Endothelial cell of hepatic sinusoid (primary cell): ENCODE measurements around the gene KNL1.
"Not testable (repeated sequence)": the region's sequence is repeated elsewhere in the genome, so short reads cannot be mapped to it uniquely, and the experiment has no call there.

Experiments used
- in situ Hi-C: cut with HindIII; loops from 2 replicates; pipeline ENCODE4 v1.10.0; 2017; ENCODE audit warnings: low sequenced_read_pairs

The KNL1 gene

GRCh38 chr15:40650479-40650878, 56.4 kb downstream of the KNL1 start:
- in situ Hi-C loops = no loop called here

- in situ Hi-C loops = no loop called here
Observed at GRCh38 chr15:40660686-40661085, 66.6 kb downstream of the KNL1 start.

GRCh38 chr15:40664909-40665308, 70.9 kb downstream of the KNL1 start:
- in situ Hi-C loops = no loop called here

- in situ Hi-C loops = not testable (repeated sequence)
Observed at GRCh38 chr15:40676290-40676689, 82.2 kb downstream of the KNL1 start.

- in situ Hi-C loops = not testable (repeated sequence)
Observed at GRCh38 chr15:40676906-40677305, 82.9 kb downstream of the KNL1 start.

GRCh38 chr15:40680151-40680550, 86.1 kb downstream of the KNL1 start:
- in situ Hi-C loops = no loop called here

- in situ Hi-C loops = not testable (repeated sequence)
Observed at GRCh38 chr15:40680959-40681358, 86.9 kb downstream of the KNL1 start.

- in situ Hi-C loops = no loop called here
Observed at GRCh38 chr15:40684381-40684780, 90.3 kb downstream of the KNL1 start.

- in situ Hi-C loops = no loop called here
Observed at GRCh38 chr15:40685376-40685775, 91.3 kb downstream of the KNL1 start.

GRCh38 chr15:40688932-40689799, 95.1 kb downstream of the KNL1 start:
- in situ Hi-C loops = no loop called here

GRCh38 chr15:40691737-40692136, 97.7 kb downstream of the KNL1 start:
- in situ Hi-C loops = no loop called here

GRCh38 chr15:40693904-40694687, 100.0 kb downstream of the KNL1 start:
- in situ Hi-C loops = no loop called here

GRCh38 chr15:40694688-40695468, 100.8 kb downstream of the KNL1 start, which contains the start of gene RAD51:
TSS of gene RAD51 (plus strand) at chr15:40695174. CDS start at chr15:40698759, 3,585 bp downstream.
- in situ Hi-C loops = no loop called here

GRCh38 chr15:40695469-40695890, 101.4 kb downstream of the KNL1 start:
- in situ Hi-C loops = no loop called here

GRCh38 chr15:40696228-40696627, 102.2 kb downstream of the KNL1 start:
- in situ Hi-C loops = no loop called here

GRCh38 chr15:40697916-40698315, 103.9 kb downstream of the KNL1 start:
- in situ Hi-C loops = no loop called here

GRCh38 chr15:40702077-40702476, 108.0 kb downstream of the KNL1 start:
- in situ Hi-C loops = loop anchor here (10.0 kb wide), 1 partner anchor 183 kb away; no protein-coding TSS in a partner anchor

- in situ Hi-C loops = loop anchor here (10.0 kb wide), 1 partner anchor 179 kb away; no protein-coding TSS in a partner anchor
Observed at GRCh38 chr15:40706121-40706520, 112.1 kb downstream of the KNL1 start.
